Gastrocnemius medialis (tissue), 4 donors: Measurements from ENCODE around the gene TNIK. TPM values are rescaled to one million over a fixed set of nuclear protein-coding genes. Genes with fewer than 3 reads are reported as not detected.

Source experiments
- ATAC-seq, 2 donors: fragments of 150-250 bp; one replicate each; pipeline ENCODE4 v1.9.1; 2016
- DNase-seq, 2 donors: peaks; one replicate each; pipeline ENCODE4 v3.0.0-alpha.2; 2019
- H3K27ac ChIP-seq, 4 donors: fragments of 200-600 bp; sonication (generic); 1 replicate in 1 of 4; 2 replicates in 3 of 4; pipeline ENCODE4 v1.5.1; 2016 to 2018; ENCODE audit warnings: mild to moderate bottlenecking in 2 of 4, moderate library complexity in 1 of 4
- H3K27me3 ChIP-seq, 3 donors: fragments of 200-600 bp; sonication (generic) in 2 of 3; 1 replicate in 1 of 3; 2 replicates in 2 of 3; pipeline versions ENCODE4 v1.5.1 to v1.6.0; 2016 to 2019; ENCODE audit warnings: mild to moderate bottlenecking in 1 of 3, moderate library complexity in 1 of 3
- H3K36me3 ChIP-seq, 2 donors: fragments of 200-600 bp; sonication (generic) in 1 of 2; one replicate each; pipeline ENCODE4 v1.5.1; 2017 to 2018
- H3K4me1 ChIP-seq, 2 donors: fragments of 200-600 bp; sonication (generic) in 1 of 2; one replicate each; pipeline ENCODE4 v1.5.1; 2016 to 2017; ENCODE audit warnings: mild to moderate bottlenecking in 2 of 2
- H3K4me3 ChIP-seq, 4 donors: fragments of 200-600 bp; sonication (generic) in 3 of 4; 1 replicate in 1 of 4; 2 replicates in 3 of 4; pipeline ENCODE4 v1.5.1; 2016 to 2019; ENCODE audit warnings: mild to moderate bottlenecking in 2 of 4
- H3K9me3 ChIP-seq, 3 donors: fragments of 200-600 bp; sonication (generic) in 2 of 3; 1 replicate in 1 of 3; 2 replicates in 2 of 3; pipeline ENCODE4 v1.5.1; 2016 to 2019
- POLR2A ChIP-seq, 2 donors: fragments of 450-650 bp; IDR thresholded peaks; one replicate each; pipeline ENCODE4 v1.6.1; 2017; ENCODE audit warnings: antibody characterized with exemption in 2 of 2, mild to moderate bottlenecking in 2 of 2, moderate library complexity in 2 of 2
- in situ Hi-C, 4 donors: fragments of 200-750 bp; cut with MboI; loops; one replicate each; pipeline versions ENCODE4 v1.15.0 to v1.8.0; 2017; ENCODE audit warnings: low sequenced_read_pairs in 4 of 4
- intact Hi-C: fragments of 100-400 bp; cut with DNase I; formaldehyde crosslinking; loops from one replicate; pipeline ENCODE4 v1.15.1; 2023; ENCODE audit warnings: low total_unique reads
- total RNA-seq, 4 donors: library from RNA; depleted of rRNA; stranded (reverse); fragments of >200 nt; gene quantifications; one replicate each; pipeline versions ENCODE4 v1.1.0 to v1.2.3, GENCODE V29; 2016
- TF ChIP-seq, protein P1 (sequence below), 5 experiments: fragments of 450-650 bp in 3 of 5; fragments of 200-600 bp in 2 of 5; sonication (generic) in 2 of 5; IDR thresholded peaks in 4 of 5; conservative IDR thresholded peaks in 1 of 5; 1 replicate in 4 of 5; 2 replicates in 1 of 5; pipeline ENCODE4 v1.5.1; 2016 to 2019; ENCODE audit warnings: antibody characterized with exemption in 5 of 5, mild to moderate bottlenecking in 3 of 5, moderate library complexity in 3 of 5

TNIK gene
- total RNA-seq, 4 donors from 2014 or later, result 5.2 to 19.7 (median 10.6) TPM

DNA sequence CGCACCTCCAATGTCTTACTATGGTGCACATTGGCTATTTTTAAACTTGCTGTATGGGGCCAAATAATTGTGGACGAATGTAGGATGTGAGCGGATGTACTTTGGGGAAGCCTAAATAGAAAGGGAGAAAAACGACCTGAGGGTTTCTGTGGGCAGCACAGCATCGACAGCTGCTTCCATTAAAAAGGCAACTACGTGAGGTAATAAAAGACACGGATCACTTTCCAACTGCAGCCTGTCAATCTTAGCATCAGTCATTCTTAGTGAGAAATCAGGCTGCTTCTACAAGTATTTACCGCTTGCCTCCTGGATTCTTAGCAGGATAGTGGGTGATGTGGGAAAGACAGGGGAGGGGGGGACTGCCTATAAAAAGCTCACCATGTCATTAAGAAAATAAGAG lies 247.0 kb downstream of the TNIK start:
- TF ChIP-seq POLR2A (IDR thresholded peaks at IDR 0.05), result no peak
- TF ChIP-seq, protein P1, sequence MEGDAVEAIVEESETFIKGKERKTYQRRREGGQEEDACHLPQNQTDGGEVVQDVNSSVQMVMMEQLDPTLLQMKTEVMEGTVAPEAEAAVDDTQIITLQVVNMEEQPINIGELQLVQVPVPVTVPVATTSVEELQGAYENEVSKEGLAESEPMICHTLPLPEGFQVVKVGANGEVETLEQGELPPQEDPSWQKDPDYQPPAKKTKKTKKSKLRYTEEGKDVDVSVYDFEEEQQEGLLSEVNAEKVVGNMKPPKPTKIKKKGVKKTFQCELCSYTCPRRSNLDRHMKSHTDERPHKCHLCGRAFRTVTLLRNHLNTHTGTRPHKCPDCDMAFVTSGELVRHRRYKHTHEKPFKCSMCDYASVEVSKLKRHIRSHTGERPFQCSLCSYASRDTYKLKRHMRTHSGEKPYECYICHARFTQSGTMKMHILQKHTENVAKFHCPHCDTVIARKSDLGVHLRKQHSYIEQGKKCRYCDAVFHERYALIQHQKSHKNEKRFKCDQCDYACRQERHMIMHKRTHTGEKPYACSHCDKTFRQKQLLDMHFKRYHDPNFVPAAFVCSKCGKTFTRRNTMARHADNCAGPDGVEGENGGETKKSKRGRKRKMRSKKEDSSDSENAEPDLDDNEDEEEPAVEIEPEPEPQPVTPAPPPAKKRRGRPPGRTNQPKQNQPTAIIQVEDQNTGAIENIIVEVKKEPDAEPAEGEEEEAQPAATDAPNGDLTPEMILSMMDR (IDR thresholded peaks at IDR 0.05 in 4 of 5, conservative IDR thresholded peaks at IDR 0.05 in 1 of 5), result no peak
- in situ Hi-C loops (no loop called here), intact Hi-C loops (no loop called here)
- Histone ChIP-seq H3K36me3 (no peaks in the 10 kb centered on the region), H3K27me3 (no peaks in the 10 kb centered on the region), H3K4me3 (no peak overlapping the region), H3K4me1 (peaks cover 0 to 5% of the 10 kb centered on the region in 2 donors), H3K9me3 (no peaks in the 10 kb centered on the region), H3K27ac (no peak overlapping the region)
- DNase-seq (no peak), ATAC-seq (peak in 1 of 2 donors; percentile 76)

DNA sequence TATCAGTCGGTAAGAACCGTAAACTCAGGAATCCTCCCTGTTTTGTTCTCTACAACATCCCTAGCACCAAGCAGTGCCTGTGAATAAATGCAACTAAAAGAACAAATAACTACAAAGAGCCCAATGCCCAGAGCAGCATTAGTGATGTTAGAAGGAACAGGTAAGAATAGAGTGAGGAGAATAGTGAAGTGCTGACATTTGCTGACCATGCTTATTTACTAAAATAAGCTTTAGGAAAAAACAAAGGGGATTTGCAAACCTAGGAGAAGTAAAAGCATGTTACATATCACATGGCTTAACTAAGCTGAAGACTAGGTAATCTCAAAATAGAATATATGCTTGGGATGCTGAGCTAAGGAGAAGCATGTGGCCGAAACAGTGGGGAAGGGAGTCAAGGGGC lies 247.6 kb downstream of the TNIK start:
- Histone ChIP-seq H3K9me3 (no peaks in the 10 kb centered on the region), H3K27me3 (no peaks in the 10 kb centered on the region), H3K27ac (no peak overlapping the region), H3K4me3 (no peak overlapping the region), H3K4me1 (peaks cover 0 to 5% of the 10 kb centered on the region in 2 donors), H3K36me3 (no peaks in the 10 kb centered on the region)
- DNase-seq (no peak), ATAC-seq (peak in 1 of 2 donors; percentile 11)
- TF ChIP-seq POLR2A (IDR thresholded peaks at IDR 0.05), result no peak
- TF ChIP-seq, protein P1 (IDR thresholded peaks at IDR 0.05 in 4 of 5, conservative IDR thresholded peaks at IDR 0.05 in 1 of 5), result no peak
- intact Hi-C loops (no loop called here), in situ Hi-C loops (no loop called here)

DNA sequence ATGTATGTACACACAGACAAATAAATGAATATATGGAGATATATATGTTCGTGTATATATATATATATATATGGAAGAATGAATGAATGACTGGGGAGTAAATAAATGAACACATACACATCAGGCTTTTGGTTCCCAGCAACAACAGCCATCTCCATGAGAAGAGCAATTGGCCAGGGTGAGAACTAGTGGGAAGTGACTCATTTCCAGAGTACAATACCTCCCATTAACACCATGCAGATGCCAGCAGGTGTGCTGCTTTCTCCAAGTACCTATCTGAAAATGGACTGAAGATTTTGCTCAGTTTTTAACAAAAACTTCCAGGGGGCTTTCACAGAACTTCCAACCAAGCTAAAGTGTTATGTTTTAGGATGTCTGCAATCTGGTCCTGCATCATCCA lies 253.9 kb downstream of the TNIK start:
- peaks cover 13 to 18% of the 10 kb centered on the region in 2 donors for H3K4me1 ChIP-seq
- in situ Hi-C loops (no loop called here), intact Hi-C loops (no loop called here)
- ATAC-seq, result no peak
- TF ChIP-seq, protein P1 (IDR thresholded peaks at IDR 0.05 in 4 of 5, conservative IDR thresholded peaks at IDR 0.05 in 1 of 5), result no peak
- TF ChIP-seq POLR2A (IDR thresholded peaks at IDR 0.05), result no peak
- no peak overlapping the region for H3K4me3 ChIP-seq
- no peaks in the 10 kb centered on the region for H3K9me3 ChIP-seq
- H3K36me3 ChIP-seq, result no peaks in the 10 kb centered on the region
- no peak for DNase-seq
- no peak overlapping the region for H3K27ac ChIP-seq
- H3K27me3 ChIP-seq, result no peaks in the 10 kb centered on the region

DNA sequence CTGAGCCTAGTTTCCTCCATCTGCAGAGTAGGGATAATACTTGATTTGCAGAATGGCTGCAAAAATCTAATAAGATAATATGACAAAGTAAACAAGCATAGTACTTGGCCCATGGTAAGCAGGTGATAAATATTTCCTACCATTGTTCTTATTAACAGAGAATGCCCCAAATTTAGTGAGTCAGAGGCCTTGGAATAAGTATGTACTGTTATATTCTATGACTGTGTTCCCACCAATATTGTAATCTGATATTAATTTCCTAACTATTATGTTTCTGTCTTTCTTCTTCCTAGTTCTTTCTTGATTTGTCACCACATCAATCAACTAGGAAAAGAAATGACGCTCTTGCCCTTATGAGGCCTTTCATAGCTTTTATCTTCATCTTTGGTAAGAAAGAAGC lies 255.3 kb downstream of the TNIK start:
- DNase-seq (no peak), ATAC-seq (no peak)
- no peak for TF ChIP-seq POLR2A (IDR thresholded peaks at IDR 0.05)
- TF ChIP-seq, protein P1 (IDR thresholded peaks at IDR 0.05 in 4 of 5, conservative IDR thresholded peaks at IDR 0.05 in 1 of 5), result no peak
- H3K36me3 ChIP-seq, result no peaks in the 10 kb centered on the region
- no peaks in the 10 kb centered on the region for H3K27me3 ChIP-seq
- in situ Hi-C loops, result no loop called here
- no peak overlapping the region for H3K27ac ChIP-seq
- peaks cover 25 to 31% of the 10 kb centered on the region in 2 donors for H3K4me1 ChIP-seq
- no peaks in the 10 kb centered on the region for H3K9me3 ChIP-seq
- no peak overlapping the region for H3K4me3 ChIP-seq
- intact Hi-C loops, result no loop called here

DNA sequence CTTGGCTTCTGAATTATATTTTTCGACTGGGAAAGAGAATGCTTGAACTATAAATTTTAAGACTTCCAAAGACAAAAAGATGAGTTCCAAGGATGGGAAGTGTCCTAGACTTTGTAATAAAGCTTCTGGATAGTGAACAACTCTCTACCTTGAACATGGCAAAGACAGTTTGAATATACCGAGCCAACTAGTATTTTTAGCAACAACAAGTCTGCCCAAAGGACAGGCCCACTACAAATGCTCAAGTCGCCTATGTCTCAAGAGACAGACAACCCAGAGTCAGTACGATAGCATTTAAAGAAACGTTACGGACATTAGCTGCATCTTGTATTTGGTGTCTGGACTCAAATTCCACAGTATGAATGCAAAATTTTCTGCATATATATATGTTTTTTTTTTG lies 258.4 kb downstream of the TNIK start:
- in situ Hi-C loops (no loop called here), intact Hi-C loops (no loop called here)
- no peak for TF ChIP-seq POLR2A (IDR thresholded peaks at IDR 0.05)
- TF ChIP-seq, protein P1 (IDR thresholded peaks at IDR 0.05 in 4 of 5, conservative IDR thresholded peaks at IDR 0.05 in 1 of 5), result no peak
- ATAC-seq (peak; percentile 45 to 86), DNase-seq (peak in 1 of 2 donors; percentile 38)
- Histone ChIP-seq H3K36me3 (no peaks in the 10 kb centered on the region), H3K27me3 (no peaks in the 10 kb centered on the region), H3K27ac (peak overlapping the region; percentile 67 to 70 (median 68)), H3K4me1 (peaks cover 54 to 57% of the 10 kb centered on the region in 2 donors), H3K9me3 (no peaks in the 10 kb centered on the region), H3K4me3 (no peak overlapping the region)
